IMR-90 (cell line): ENCODE results near the gene TBC1D24. TPM values are rescaled to one million over a fixed set of nuclear protein-coding genes. Genes with fewer than 3 reads are reported as not detected.

Experiments used
- ATAC-seq: fragments of 200-7000 bp; cut with Tn5 transposase; 2 replicates; pipeline ENCODE4 v1.9.1; 2020; ENCODE audit warnings: low read depth, mild to moderate bottlenecking, moderate library complexity
- BruUV-seq: library from RNA; stranded (reverse); fragments of 400-500 nt; replicated peaks from 2 replicates; lab custom pipeline; 2021; lab: Mats Ljungman, UMichigan
- CTCF ChIA-PET: fragments of 300-600 bp; formaldehyde crosslinking; extraction: SDS; loops from one replicate; lab custom pipeline; 2021; ENCODE audit warnings: antibody characterized with exemption; lab: Yijun Ruan, JAX
- POLR2A ChIA-PET: fragments of 300-600 bp; sonication (Branson Sonifier 250); formaldehyde crosslinking; loops from one replicate; lab custom pipeline; 2022; ENCODE audit warnings: antibody characterized with exemption; ENCODE audit not compliant: unreplicated experiment; lab: Charles Lee
- DNase-seq: peaks from one replicate; pipeline ENCODE4 v3.0.0; 2013
- H2AFZ ChIP-seq: replicated peaks from 2 replicates; pipeline ENCODE3; 2013; ENCODE audit warnings: low read length, mild to moderate bottlenecking; ENCODE audit not compliant: poor library complexity
- H2AK5ac ChIP-seq: 2 replicates; pipeline ENCODE4 v1.6.1; 2013; ENCODE audit warnings: low read depth, low read length, inconsistent platforms
- H2AK9ac ChIP-seq: replicated peaks from 2 replicates; pipeline ENCODE3; 2013; ENCODE audit warnings: mild to moderate bottlenecking, low read depth, low read length, moderate library complexity; ENCODE audit not compliant: poor library complexity
- H2BK120ac ChIP-seq: 2 replicates; pipeline ENCODE4 v1.6.1; 2013; ENCODE audit warnings: low read depth, low read length, inconsistent platforms
- H2BK15ac ChIP-seq: 3 replicates; pipeline ENCODE4 v1.6.1; 2013; ENCODE audit warnings: low read depth, low read length, inconsistent platforms
- H2BK20ac ChIP-seq: 2 replicates; pipeline ENCODE4 v1.6.1; 2013; ENCODE audit warnings: low read depth, mild to moderate bottlenecking, inconsistent platforms, low read length, moderate library complexity
- H2BK5ac ChIP-seq: 2 replicates; pipeline ENCODE4 v1.6.1; 2013; ENCODE audit warnings: mild to moderate bottlenecking, low read depth, low read length, inconsistent platforms; ENCODE audit not compliant: poor library complexity, severe bottlenecking
- H3K14ac ChIP-seq: replicated peaks from 2 replicates; pipeline ENCODE4 v1.6.1; 2013; ENCODE audit warnings: low read depth, low read length, inconsistent platforms
- H3K18ac ChIP-seq: 2 replicates; pipeline ENCODE4 v1.6.1; 2013; ENCODE audit warnings: low read depth, low read length, control low read depth
- H3K23ac ChIP-seq: 2 replicates; pipeline ENCODE4 v1.6.1; 2013; ENCODE audit warnings: low read depth, low read length, inconsistent platforms
- H3K27ac ChIP-seq: 2 replicates; pipeline ENCODE4 v1.5.1; 2013; ENCODE audit warnings: mild to moderate bottlenecking, control low read depth, low read length; ENCODE audit not compliant: insufficient read depth
- H3K27me3 ChIP-seq: 2 replicates; pipeline ENCODE4 v1.6.1; 2013; ENCODE audit warnings: low read length; ENCODE audit not compliant: control insufficient read depth, insufficient read depth
- H3K36me3 ChIP-seq: 2 replicates; pipeline ENCODE4 v1.6.1; 2013; ENCODE audit warnings: low read length, mixed read lengths; ENCODE audit not compliant: control insufficient read depth, insufficient read depth
- H3K4ac ChIP-seq: 2 replicates; pipeline ENCODE4 v1.6.1; 2013; ENCODE audit warnings: low read depth, low read length, inconsistent platforms
- H3K4me1 ChIP-seq: 2 replicates; pipeline ENCODE4 v1.6.1; 2013; ENCODE audit warnings: low read length, mixed read lengths; ENCODE audit not compliant: control insufficient read depth, insufficient read depth
- H3K4me2 ChIP-seq: 2 replicates; pipeline ENCODE4 v1.6.1; 2013; ENCODE audit warnings: low read depth, mild to moderate bottlenecking, control low read depth, low read length, moderate library complexity
- H3K4me3 ChIP-seq: 2 replicates; pipeline ENCODE4 v1.5.1; 2013; ENCODE audit warnings: low read depth, mild to moderate bottlenecking, control low read depth, low read length, moderate library complexity; ENCODE audit not compliant: insufficient read depth
- H3K56ac ChIP-seq: 2 replicates; pipeline ENCODE4 v1.6.1; 2013; ENCODE audit warnings: low read length, inconsistent platforms; ENCODE audit not compliant: insufficient read depth; ENCODE audit errors: extremely low read depth
- H3K79me1 ChIP-seq, 2 experiments: 2 replicates each; pipeline ENCODE4 v1.6.1; 2013; ENCODE audit warnings: low read length in 2 of 2, inconsistent platforms in 1 of 2, low read depth in 1 of 2
- H3K9ac ChIP-seq: 2 replicates; pipeline ENCODE4 v1.6.1; 2013; ENCODE audit warnings: low read depth, low read length, control low read depth
- H3K9me1 ChIP-seq: 2 replicates; pipeline ENCODE4 v1.6.1; 2013; ENCODE audit warnings: low read length, inconsistent platforms; ENCODE audit not compliant: insufficient read depth
- H3K9me3 ChIP-seq: 2 replicates; pipeline ENCODE4 v1.6.1; 2013; ENCODE audit warnings: low read length; ENCODE audit not compliant: control insufficient read depth, insufficient read depth
- H4K20me1 ChIP-seq: 2 replicates; pipeline ENCODE4 v1.6.1; 2013; ENCODE audit warnings: low read length, inconsistent platforms; ENCODE audit not compliant: insufficient read depth
- H4K5ac ChIP-seq: 2 replicates; pipeline ENCODE4 v1.6.1; 2013; ENCODE audit warnings: mild to moderate bottlenecking, low read depth, low read length, control low read depth
- H4K8ac ChIP-seq, 2 experiments: 2 replicates each; pipeline ENCODE4 v1.6.1; 2013; ENCODE audit warnings: low read depth in 2 of 2, low read length in 2 of 2, control low read depth in 1 of 2, inconsistent platforms in 1 of 2
- H4K91ac ChIP-seq: 2 replicates; pipeline ENCODE4 v1.6.1; 2013; ENCODE audit warnings: low read depth, low read length, inconsistent platforms; ENCODE audit not compliant: insufficient read depth
- CEBPB ChIP-seq: IDR thresholded peaks from 2 replicates; pipeline ENCODE4 v1.6.1; 2012; ENCODE audit warnings: low read depth, low read length, improper control_type of control experiment
- CHD1 ChIP-seq: IDR thresholded peaks from 2 replicates; pipeline ENCODE4 v1.6.1; 2012; ENCODE audit warnings: low read depth, low read length, improper control_type of control experiment
- FOS ChIP-seq: fragments of 150-350 bp; IDR thresholded peaks from 2 replicates; pipeline ENCODE4 v1.6.1; 2016; ENCODE audit warnings: low read depth, low read length
- MAFK ChIP-seq: IDR thresholded peaks from 2 replicates; pipeline ENCODE4 v1.6.1; 2012; ENCODE audit warnings: low read depth, low read length, improper control_type of control experiment
- MAZ ChIP-seq: IDR thresholded peaks from 2 replicates; pipeline ENCODE4 v1.6.1; 2012; ENCODE audit warnings: low read depth, mild to moderate bottlenecking, low read length, improper control_type of control experiment, moderate library complexity, borderline replicate concordance
- WGBS, 2 experiments: methylation state at CpG; one replicate each; pipeline versions ENCODE4 v1.1.5 to v1.1.7; 2013; ENCODE audit warnings: missing lambda C conversion rate in 2 of 2; ENCODE audit not compliant: insufficient read length in 1 of 2; ENCODE audit errors: extremely low coverage in 2 of 2; 5-methylcytosine and 5-hydroxymethylcytosine counted together
- dilution Hi-C: fragments of 300-500 bp; cut with HindIII; formaldehyde crosslinking; loops from one replicate; pipeline ENCODE4 v1.14.3; 2018; ENCODE audit warnings: low sequenced_read_pairs; ENCODE audit not compliant: unreplicated experiment
- in situ Hi-C: fragments of 300-500 bp; cut with MboI; formaldehyde crosslinking; loops from 3 replicates; pipeline ENCODE4 v1.14.3; 2019; ENCODE audit warnings: low sequenced_read_pairs, inconsistent platforms, mixed read lengths
- intact Hi-C: fragments of 100-400 bp; cut with micrococcal nuclease; formaldehyde crosslinking; loops from 2 replicates; pipeline ENCODE4 v1.10.0; 2022
- polyA plus RNA-seq, 3 experiments: library from polyadenylated mRNA; depleted of rRNA; stranded (reverse); fragments of >200 nt; gene quantifications; 2 replicates each; pipeline ENCODE4 v1.2.3, GENCODE V29; 2012; ENCODE audit warnings: low replicate concordance in 1 of 3
- total RNA-seq: library from RNA; depleted of rRNA; stranded (reverse); fragments of >200 nt; gene quantifications from 2 replicates; pipeline ENCODE4 v1.2.3, GENCODE V29; 2012
- TF ChIP-seq, protein P1 (sequence below): fragments of 150-350 bp; IDR thresholded peaks from 2 replicates; pipeline ENCODE4 v1.6.1; 2016; ENCODE audit warnings: low read depth, mild to moderate bottlenecking, low read length, moderate library complexity, borderline replicate concordance

Gene TBC1D24
- total and polyA plus RNA-seq, 2 of the 4 experiments (the other 2 are of a cell fraction): 7.5 to 13.4 TPM

DNA sequence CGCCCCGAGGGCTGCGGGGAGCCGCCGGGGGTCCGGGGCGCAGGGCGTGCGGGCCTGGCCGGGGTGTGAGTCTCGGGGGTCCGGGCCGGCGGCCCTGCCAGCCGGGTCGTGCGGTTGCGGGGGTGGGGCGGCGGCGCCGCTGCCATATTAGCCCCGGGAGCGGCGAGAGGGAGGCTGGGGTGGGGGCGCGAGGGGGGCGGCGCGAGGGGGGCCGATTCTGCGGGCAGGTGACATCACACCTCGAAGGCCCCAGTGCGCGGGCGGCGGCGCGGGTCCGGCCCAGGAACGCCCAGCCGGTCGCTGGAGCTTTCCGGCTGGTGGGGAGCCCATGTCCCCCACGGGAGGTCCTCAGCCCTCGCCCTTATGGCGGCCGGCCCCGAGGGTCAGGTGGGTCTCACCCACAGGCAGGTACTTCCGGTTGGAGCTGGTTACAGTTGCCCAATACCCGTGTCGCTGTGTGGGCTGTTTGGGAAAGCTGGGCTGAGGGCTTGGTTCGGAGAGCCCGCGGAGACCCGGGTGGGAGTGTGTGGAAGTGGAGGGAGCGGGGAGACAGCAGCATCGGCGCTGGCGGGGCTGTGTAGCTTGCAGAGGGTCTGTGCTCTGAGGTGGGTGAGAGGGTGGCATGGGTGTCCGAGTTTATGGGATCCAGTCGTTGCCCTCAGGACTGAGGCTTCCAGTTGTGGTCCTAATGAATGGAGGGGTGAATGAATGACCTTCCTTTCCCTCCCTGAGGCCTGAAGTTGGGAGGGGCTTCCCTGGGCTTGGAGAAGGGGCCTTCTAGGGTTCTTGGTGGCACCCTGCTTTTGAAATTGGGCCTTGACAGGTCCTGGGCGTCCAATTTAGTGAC is 39.6 kb downstream of the TBC1D24 start:
- peak overlapping the region; percentile 97 for H3K27ac ChIP-seq
- 3% methylated on average over 21 of the region's 63 CpGs; no CpG with 5 or more reads in 1 of the 2 experiments for WGBS, 2 experiments
- no peaks in the 10 kb centered on the region for H3K27me3 ChIP-seq
- H4K91ac ChIP-seq: peak overlapping the region; percentile 28; the same call in 1 of the 2 replicates
- no peak overlapping the region for H2BK15ac ChIP-seq
- peak overlapping the region; percentile 75 for H3K4ac ChIP-seq
- peak overlapping the region; percentile 83 for H3K4me2 ChIP-seq
- peak overlapping the region; percentile 91 for H3K9ac ChIP-seq
- H3K18ac ChIP-seq: no peak overlapping the region
- TF ChIP-seq FOS (no peak), MAZ (0 out of 2 replicates have a peak, but pooled peaks have one; percentile 7), MAFK (no peak), CHD1 (no peak), CEBPB (peak; percentile 71)
- TF ChIP-seq, protein P1, sequence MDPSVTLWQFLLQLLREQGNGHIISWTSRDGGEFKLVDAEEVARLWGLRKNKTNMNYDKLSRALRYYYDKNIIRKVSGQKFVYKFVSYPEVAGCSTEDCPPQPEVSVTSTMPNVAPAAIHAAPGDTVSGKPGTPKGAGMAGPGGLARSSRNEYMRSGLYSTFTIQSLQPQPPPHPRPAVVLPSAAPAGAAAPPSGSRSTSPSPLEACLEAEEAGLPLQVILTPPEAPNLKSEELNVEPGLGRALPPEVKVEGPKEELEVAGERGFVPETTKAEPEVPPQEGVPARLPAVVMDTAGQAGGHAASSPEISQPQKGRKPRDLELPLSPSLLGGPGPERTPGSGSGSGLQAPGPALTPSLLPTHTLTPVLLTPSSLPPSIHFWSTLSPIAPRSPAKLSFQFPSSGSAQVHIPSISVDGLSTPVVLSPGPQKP: no peak
- H2AK5ac ChIP-seq: peak overlapping the region; percentile 88
- 0 out of 4 replicates have a peak overlapping the region, but pooled peaks of 1 of the 2 experiments have one; percentile 15 for H4K8ac ChIP-seq
- no peak for DNase-seq
- peaks cover 52% of the 10 kb centered on the region for H4K20me1 ChIP-seq
- H4K5ac ChIP-seq: no peak overlapping the region
- H3K4me1 ChIP-seq: peaks cover 18% of the 10 kb centered on the region
- H2AK9ac ChIP-seq: peak overlapping the region; percentile 98
- H3K23ac ChIP-seq: peak overlapping the region; percentile 95
- H3K56ac ChIP-seq: peak overlapping the region; percentile 19; the same call in 1 of the 2 replicates
- intact Hi-C loops (no loop called here), in situ Hi-C loops (no loop called here), dilution Hi-C loops (no loop called here)
- H3K9me1 ChIP-seq: peaks cover 19% of the 10 kb centered on the region
- ChIA-PET POLR2A (no interaction called here), CTCF (interaction anchor here (0.5 kb wide), 1 partner anchor 152 kb away, joined by 3 read pairs; no protein-coding TSS in a partner anchor)
- H2BK20ac ChIP-seq: no peak overlapping the region
- peak overlapping the region; percentile 94 for H2AFZ ChIP-seq
- peak overlapping the region; percentile 93 for H3K4me3 ChIP-seq
- no peaks in the 10 kb centered on the region for H3K9me3 ChIP-seq
- H3K79me1 ChIP-seq: peaks cover 0 to 50% of the 10 kb centered on the region in 2 experiments; a peak in 3 of 4 replicates
- ATAC-seq: no peak; the same call in 1 of the 2 replicates
- H2BK120ac ChIP-seq: no peak overlapping the region
- H2BK5ac ChIP-seq: peak overlapping the region; percentile 87
- BruUV-seq: no TSS peak
- peaks cover 3% of the 10 kb centered on the region; the same call in 1 of the 2 replicates for H3K36me3 ChIP-seq
- H3K14ac ChIP-seq: peak overlapping the region; percentile 76
